GM23248 (cell line): Measurements from ENCODE around the gene IDH3G. TPM values are rescaled to one million over a fixed set of nuclear protein-coding genes. Genes with fewer than 3 reads are reported as not detected.

Experiments
- DNase-seq: peaks from one replicate; pipeline ENCODE4 v3.0.0-alpha.2; 2015
- H2AFZ ChIP-seq: fragments of 200-600 bp; sonication (generic); 2 replicates; pipeline ENCODE4 v1.6.1; 2016; ENCODE audit warnings: antibody characterized with exemption
- H3F3A ChIP-seq: fragments of 200-600 bp; sonication (generic); 2 replicates; pipeline ENCODE4 v1.6.1; 2016; ENCODE audit warnings: mild to moderate bottlenecking, antibody characterized with exemption, mixed run types; ENCODE audit not compliant: insufficient read depth
- H3K27ac ChIP-seq: fragments of 200-600 bp; sonication (generic); 2 replicates; pipeline ENCODE4 v1.5.1; 2016; ENCODE audit warnings: mild to moderate bottlenecking
- H3K27me3 ChIP-seq: fragments of 200-600 bp; sonication (generic); replicated peaks from 2 replicates; pipeline ENCODE4 v1.6.1; 2016; ENCODE audit warnings: mild to moderate bottlenecking; ENCODE audit not compliant: insufficient read depth
- H3K36me3 ChIP-seq: fragments of 200-600 bp; sonication (generic); 2 replicates; pipeline ENCODE4 v1.6.1; 2016; ENCODE audit warnings: low read depth, mild to moderate bottlenecking
- H3K4me1 ChIP-seq: fragments of 200-600 bp; sonication (generic); 2 replicates; pipeline ENCODE4 v1.6.1; 2016; ENCODE audit warnings: mild to moderate bottlenecking; ENCODE audit not compliant: insufficient read depth
- H3K4me2 ChIP-seq: fragments of 200-600 bp; sonication (generic); one replicate; pipeline ENCODE4 v1.6.1; 2016; ENCODE audit warnings: mild to moderate bottlenecking; ENCODE audit not compliant: unreplicated experiment
- H3K4me3 ChIP-seq: fragments of 200-600 bp; sonication (generic); 2 replicates; pipeline ENCODE4 v1.5.1; 2016; ENCODE audit warnings: mild to moderate bottlenecking
- H3K79me2 ChIP-seq: fragments of 200-600 bp; sonication (generic); 2 replicates; pipeline ENCODE4 v1.6.1; 2016; ENCODE audit warnings: mild to moderate bottlenecking; ENCODE audit not compliant: insufficient read depth
- H3K9ac ChIP-seq: fragments of 200-600 bp; sonication (generic); 2 replicates; pipeline ENCODE4 v1.6.1; 2016; ENCODE audit warnings: mild to moderate bottlenecking
- H3K9me2 ChIP-seq: fragments of 200-600 bp; sonication (generic); 2 replicates; pipeline ENCODE4 v1.6.1; 2016; ENCODE audit warnings: mixed run types, mild to moderate bottlenecking, moderate library complexity; ENCODE audit not compliant: insufficient read depth
- H3K9me3 ChIP-seq: fragments of 200-600 bp; sonication (generic); one replicate; pipeline ENCODE4 v1.6.1; 2017; ENCODE audit warnings: low read depth
- H4K20me1 ChIP-seq: fragments of 200-600 bp; sonication (generic); 2 replicates; pipeline ENCODE4 v1.6.0; 2016; ENCODE audit not compliant: insufficient read depth
- EZH2 ChIP-seq: fragments of 200-600 bp; sonication (generic); IDR thresholded peaks from 2 replicates; pipeline ENCODE4 v1.6.1; 2018; ENCODE audit warnings: antibody characterized with exemption, mild to moderate bottlenecking; ENCODE audit not compliant: insufficient read depth, poor library complexity, severe bottlenecking
- EZH2phosphoT487 ChIP-seq: fragments of 200-600 bp; sonication (generic); IDR thresholded peaks from 2 replicates; pipeline ENCODE4 v1.6.1; 2018; ENCODE audit warnings: antibody characterized with exemption, moderate library complexity, mild to moderate bottlenecking, low read depth; ENCODE audit not compliant: insufficient read depth
- WGBS, 2 experiments: methylation state at CpG; one replicate each; pipeline ENCODE4 v1.1.6; 2015 to 2017; ENCODE audit warnings: low lambda C conversion rate in 2 of 2, low coverage in 1 of 2; ENCODE audit errors: missing lambda C conversion rate in 2 of 2; 5-methylcytosine and 5-hydroxymethylcytosine counted together
- in situ Hi-C: fragments of 300-500 bp; cut with MboI; formaldehyde crosslinking; loops from 2 replicates; pipeline ENCODE4 v1.15.0; 2020
- polyA plus RNA-seq: library from polyadenylated mRNA; unstranded; fragments of >200 nt; fragmentation: Nextera tagmentation; extraction: Ambion mirVana; gene quantifications from 2 replicates; pipeline ENCODE4 v1.2.1, GENCODE V29; 2016
- total RNA-seq: library from RNA; depleted of rRNA; stranded (reverse); fragments of >200 nt; shearing (Covaris generic); gene quantifications from 2 replicates; pipeline ENCODE4 v1.2.3, GENCODE V29; 2014

The IDH3G gene
- total and polyA plus RNA-seq, 2 experiments from 2014 or later, result 83.2 to 88.2 TPM

DNA sequence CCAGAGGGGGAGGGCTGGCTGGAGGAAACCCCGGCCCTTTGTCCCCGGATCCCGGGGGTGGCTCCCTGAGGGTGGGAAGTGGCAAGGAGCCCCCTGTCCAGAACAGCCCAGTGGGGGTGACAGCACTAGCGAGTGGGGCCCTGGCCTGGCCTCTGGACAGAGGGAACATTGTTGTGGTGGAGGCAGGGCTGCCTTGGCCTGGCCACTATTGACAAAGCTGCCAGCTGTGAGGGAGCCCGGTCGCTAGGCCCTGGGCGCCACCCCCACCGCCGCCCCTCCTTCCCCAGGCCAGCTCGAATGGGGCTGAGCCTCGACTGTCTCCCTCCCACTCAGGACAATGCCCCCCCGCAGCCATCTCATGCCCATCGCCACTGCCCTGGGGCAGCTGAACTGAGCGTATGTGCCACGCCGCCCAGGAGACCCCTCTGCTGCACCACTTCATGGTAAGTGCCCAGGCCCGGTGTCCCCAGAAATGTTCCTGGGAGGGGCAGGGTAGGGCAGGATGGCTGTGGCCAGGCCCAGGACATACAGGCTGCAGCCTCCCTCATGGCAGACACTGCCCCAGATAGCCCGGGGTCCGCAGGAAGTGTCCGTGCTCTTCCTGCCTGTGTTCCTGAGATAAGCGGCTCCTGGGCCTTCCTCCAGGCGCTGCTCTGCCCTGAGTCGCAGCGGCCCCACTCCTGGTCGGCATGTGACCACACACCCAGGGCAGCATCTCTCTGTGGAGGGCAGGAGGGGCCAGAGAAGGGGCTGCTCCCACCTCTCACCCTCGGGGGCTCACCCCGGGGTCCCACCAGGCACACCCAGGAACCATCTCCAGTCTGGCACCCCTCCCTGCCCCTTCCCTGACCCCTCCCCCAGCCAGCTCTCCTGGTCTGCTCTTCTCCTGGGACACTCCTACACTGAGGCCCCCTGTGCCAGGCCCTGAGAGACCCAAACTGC lies 28.8 kb downstream of the IDH3G start:
- TF ChIP-seq EZH2phosphoT487 (no peak), EZH2 (no peak)
- DNase-seq, result peak; percentile 56
- Histone ChIP-seq H3K9ac (peak overlapping the region; percentile 73), H3K36me3 (no peaks in the 10 kb centered on the region), H3K9me2 (no peaks in the 10 kb centered on the region), H3K79me2 (peaks cover 11% of the 10 kb centered on the region), H3K9me3 (no peaks in the 10 kb centered on the region), H3K27me3 (no peaks in the 10 kb centered on the region), H3K4me3 (peak overlapping the region; percentile 73), H3K27ac (peak overlapping the region; percentile 71), H3F3A (no peaks in the 10 kb centered on the region), H2AFZ (no peak overlapping the region), H3K4me1 (peaks cover 5% of the 10 kb centered on the region; the same call in 1 of the 2 replicates), H4K20me1 (no peaks in the 10 kb centered on the region), H3K4me2 (peak overlapping the region; percentile 73)
- in situ Hi-C loops, result no loop called here
- 2 to 9% methylated on average over 9 to 11 of the region's 27 CpGs for WGBS, 2 experiments

DNA sequence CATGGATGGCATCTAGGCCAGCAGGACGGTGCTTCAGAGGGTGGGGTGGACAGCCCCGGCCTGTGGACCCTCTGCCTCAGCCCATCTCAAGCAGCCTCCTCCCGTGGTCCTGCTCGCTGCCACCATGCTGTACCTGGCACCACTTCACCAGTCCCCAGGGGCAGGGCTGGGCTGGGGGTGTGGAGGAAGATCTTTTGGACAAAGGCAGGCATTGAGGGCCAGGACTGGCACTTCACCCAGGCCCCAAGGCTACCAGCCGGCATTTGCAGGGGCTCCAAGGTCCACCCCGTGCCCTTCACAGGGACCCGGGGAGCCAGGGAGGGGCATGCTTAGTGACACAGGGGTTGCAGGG lies 29.4 kb downstream of the IDH3G start:
- in situ Hi-C loops, result no loop called here

DNA sequence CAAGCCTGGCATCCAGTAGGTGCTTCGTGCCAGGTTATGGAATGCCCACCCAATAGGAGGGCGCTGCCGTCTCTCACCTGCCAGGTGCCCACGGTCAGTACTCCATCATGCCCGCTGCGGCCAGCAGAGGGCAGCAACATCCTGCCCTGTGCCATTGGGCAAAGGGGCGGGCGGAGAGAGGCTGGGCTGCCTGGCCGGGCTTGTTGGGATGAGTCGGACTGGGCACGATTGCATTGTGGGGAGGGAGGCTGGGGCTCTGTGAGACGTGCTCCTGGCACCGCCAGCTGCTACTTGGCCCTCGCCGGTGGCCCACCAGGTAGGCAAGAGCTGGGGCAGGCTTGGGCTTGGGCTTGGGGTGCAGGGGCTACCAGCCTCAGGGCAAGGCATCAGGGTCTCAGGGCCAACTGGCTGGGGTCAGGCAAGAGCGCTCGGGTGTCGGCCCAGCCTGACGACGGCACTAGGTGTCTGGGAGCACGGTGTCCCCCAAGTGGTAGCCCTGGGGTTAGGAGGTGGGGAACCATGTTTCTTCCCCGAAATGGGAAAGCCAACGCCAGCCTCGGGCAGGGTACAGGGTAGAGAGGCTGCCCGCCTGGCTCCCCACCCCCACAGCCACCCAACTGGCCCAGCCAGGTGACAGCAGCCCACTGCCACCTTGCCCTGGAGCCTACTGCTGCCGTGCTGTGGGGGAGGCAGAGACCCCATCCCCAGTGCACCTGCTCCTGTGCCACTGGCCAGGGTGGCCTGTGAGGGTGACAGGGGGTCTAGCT lies 30.0 kb downstream of the IDH3G start, which contains the start of gene PLXNB3:
PLXNB3 (plus strand) TSS at position 261 of the 767 bp plus-strand sequence. CDS start 1,287 bp downstream, outside the sequence.
- Histone ChIP-seq H3K79me2 (peaks cover 11% of the 10 kb centered on the region), H3K27me3 (no peaks in the 10 kb centered on the region), H3F3A (no peaks in the 10 kb centered on the region), H3K9me2 (no peaks in the 10 kb centered on the region), H4K20me1 (no peaks in the 10 kb centered on the region), H2AFZ (peak within 1 kb of the TSS; percentile 58; the same call in 1 of the 2 replicates), H3K9me3 (no peaks in the 10 kb centered on the region), H3K4me1 (peaks cover 5% of the 10 kb centered on the region; the same call in 1 of the 2 replicates), H3K36me3 (no peaks in the 10 kb centered on the region), H3K27ac (peak within 1 kb of the TSS; percentile 71; the same call in 1 of the 2 replicates), H3K4me3 (peak within 1 kb of the TSS; percentile 73), H3K4me2 (peak within 1 kb of the TSS; percentile 73), H3K9ac (peak within 1 kb of the TSS; percentile 73)
- TF ChIP-seq EZH2, result no peak
- in situ Hi-C loops, result no loop called here
- 0 to 12% methylated on average over 8 to 15 of the region's 26 CpGs for WGBS, 2 experiments
- DNase-seq, result peak; percentile 88

More for the DNA sequence above, 29.4 kb downstream of the IDH3G start:
- H4K20me1 ChIP-seq, result no peaks in the 10 kb centered on the region
- no peaks in the 10 kb centered on the region for H3F3A ChIP-seq
- H3K4me3 ChIP-seq, result peak overlapping the region; percentile 73
- DNase-seq, result no peak
- peak overlapping the region; percentile 71; the same call in 1 of the 2 replicates for H3K27ac ChIP-seq
- no peaks in the 10 kb centered on the region for H3K9me2 ChIP-seq
- H3K27me3 ChIP-seq, result no peaks in the 10 kb centered on the region
- H3K4me2 ChIP-seq, result peak overlapping the region; percentile 73
- peaks cover 11% of the 10 kb centered on the region for H3K79me2 ChIP-seq
- TF ChIP-seq EZH2phosphoT487 (no peak), EZH2 (no peak)
- no peaks in the 10 kb centered on the region for H3K9me3 ChIP-seq
- no peaks in the 10 kb centered on the region for H3K36me3 ChIP-seq
- H3K4me1 ChIP-seq, result peaks cover 5% of the 10 kb centered on the region; the same call in 1 of the 2 replicates
- no peak overlapping the region for H2AFZ ChIP-seq
- 15 to 41% methylated on average over 4 to 7 of the region's 7 CpGs for WGBS, 2 experiments
- peak overlapping the region; percentile 73 for H3K9ac ChIP-seq

- 88 to 91% methylated on average over 16 to 18 of the region's 18 CpGs for WGBS, 2 experiments
- no peak for DNase-seq
- H3K4me1 ChIP-seq, result peaks cover 5% of the 10 kb centered on the region; the same call in 1 of the 2 replicates
- TF ChIP-seq EZH2, result no peak
- no peak for TF ChIP-seq EZH2phosphoT487
- H3K27me3 ChIP-seq, result no peaks in the 10 kb centered on the region
- H3K79me2 ChIP-seq, result peaks cover 11% of the 10 kb centered on the region
- no peaks in the 10 kb centered on the region for H3K36me3 ChIP-seq
- H3K27ac ChIP-seq, result no peak overlapping the region
- no peaks in the 10 kb centered on the region for H3F3A ChIP-seq
- H3K4me3 ChIP-seq, result no peak overlapping the region
- H3K9ac ChIP-seq, result no peak overlapping the region
- H3K4me2 ChIP-seq, result no peak overlapping the region
- in situ Hi-C loops, result no loop called here
- H2AFZ ChIP-seq, result no peak overlapping the region
- no peaks in the 10 kb centered on the region for H4K20me1 ChIP-seq
- no peaks in the 10 kb centered on the region for H3K9me3 ChIP-seq
- H3K9me2 ChIP-seq, result no peaks in the 10 kb centered on the region
Observed at GRCh38 chrX:153763298-153763932, 30.8 kb downstream of the IDH3G start.
